ENCODE data around the gene CSRNP3.

DNA sequence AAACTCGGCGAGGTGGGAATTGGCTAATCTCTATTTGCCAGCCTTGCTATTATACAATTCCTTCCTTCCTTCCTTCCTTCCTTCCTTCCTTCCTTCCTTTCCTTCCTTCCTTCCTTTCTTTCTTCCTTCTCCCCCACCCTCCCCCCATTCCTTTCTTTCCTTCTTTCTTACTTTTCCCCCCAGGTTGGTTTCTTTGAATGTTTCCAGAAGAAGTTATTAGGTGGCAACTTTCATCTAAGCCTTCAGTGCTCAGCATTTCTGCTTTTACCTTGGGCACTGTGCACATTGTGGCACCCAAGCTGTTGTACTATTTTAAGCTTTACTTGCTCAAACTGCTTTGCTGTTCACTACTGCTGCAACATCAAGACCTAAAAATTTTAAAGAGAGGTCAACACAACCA, 17.2 kb upstream of the CSRNP3 start:
- TF ChIP-seq, protein P1, sequence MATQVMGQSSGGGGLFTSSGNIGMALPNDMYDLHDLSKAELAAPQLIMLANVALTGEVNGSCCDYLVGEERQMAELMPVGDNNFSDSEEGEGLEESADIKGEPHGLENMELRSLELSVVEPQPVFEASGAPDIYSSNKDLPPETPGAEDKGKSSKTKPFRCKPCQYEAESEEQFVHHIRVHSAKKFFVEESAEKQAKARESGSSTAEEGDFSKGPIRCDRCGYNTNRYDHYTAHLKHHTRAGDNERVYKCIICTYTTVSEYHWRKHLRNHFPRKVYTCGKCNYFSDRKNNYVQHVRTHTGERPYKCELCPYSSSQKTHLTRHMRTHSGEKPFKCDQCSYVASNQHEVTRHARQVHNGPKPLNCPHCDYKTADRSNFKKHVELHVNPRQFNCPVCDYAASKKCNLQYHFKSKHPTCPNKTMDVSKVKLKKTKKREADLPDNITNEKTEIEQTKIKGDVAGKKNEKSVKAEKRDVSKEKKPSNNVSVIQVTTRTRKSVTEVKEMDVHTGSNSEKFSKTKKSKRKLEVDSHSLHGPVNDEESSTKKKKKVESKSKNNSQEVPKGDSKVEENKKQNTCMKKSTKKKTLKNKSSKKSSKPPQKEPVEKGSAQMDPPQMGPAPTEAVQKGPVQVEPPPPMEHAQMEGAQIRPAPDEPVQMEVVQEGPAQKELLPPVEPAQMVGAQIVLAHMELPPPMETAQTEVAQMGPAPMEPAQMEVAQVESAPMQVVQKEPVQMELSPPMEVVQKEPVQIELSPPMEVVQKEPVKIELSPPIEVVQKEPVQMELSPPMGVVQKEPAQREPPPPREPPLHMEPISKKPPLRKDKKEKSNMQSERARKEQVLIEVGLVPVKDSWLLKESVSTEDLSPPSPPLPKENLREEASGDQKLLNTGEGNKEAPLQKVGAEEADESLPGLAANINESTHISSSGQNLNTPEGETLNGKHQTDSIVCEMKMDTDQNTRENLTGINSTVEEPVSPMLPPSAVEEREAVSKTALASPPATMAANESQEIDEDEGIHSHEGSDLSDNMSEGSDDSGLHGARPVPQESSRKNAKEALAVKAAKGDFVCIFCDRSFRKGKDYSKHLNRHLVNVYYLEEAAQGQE (IDR thresholded peaks at IDR 0.05; ENCODE audit: insufficient read depth in 1 of 2, low read depth in 2 of 2, low read length in 2 of 2) = no peak
- TF ChIP-seq TAF1 (IDR thresholded peaks at IDR 0.05; ENCODE audit: borderline replicate concordance, insufficient read depth, low read length) = no peak
